ENCODE data around the gene ANKRD13D.

ANKRD13D gene

DNA sequence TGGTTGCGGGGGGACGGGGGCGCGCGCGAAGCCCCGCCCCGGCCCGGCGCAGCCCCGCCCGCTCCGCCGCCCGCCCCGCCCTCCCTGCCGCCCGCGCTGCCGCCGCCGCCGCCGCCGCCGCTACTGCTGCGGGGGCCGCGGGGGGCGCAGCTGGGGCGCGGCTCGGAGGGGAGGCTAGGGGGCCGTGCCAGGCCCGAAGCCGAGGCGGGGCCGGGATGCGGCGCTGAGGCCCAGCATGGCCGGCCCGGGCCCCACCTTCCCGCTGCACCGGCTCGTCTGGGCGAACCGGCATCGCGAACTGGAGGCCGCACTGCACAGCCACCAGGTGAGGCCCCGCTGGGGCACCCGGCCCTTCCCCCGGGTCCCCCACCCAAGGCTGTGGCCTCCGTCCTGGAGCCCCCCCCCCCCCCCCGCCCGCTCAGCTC lies at the start of gene ANKRD13D:
TSS of gene ANKRD13D (plus strand) at position 78 of the 425 bp plus-strand sequence. CDS start at position 236, 158 bp downstream.
- no peak for DNase-seq

GRCh38 chr11:67239783-67240575 lies 49.1 kb upstream of the ANKRD13D start:
- peak; percentile 97 for DNase-seq

DNA sequence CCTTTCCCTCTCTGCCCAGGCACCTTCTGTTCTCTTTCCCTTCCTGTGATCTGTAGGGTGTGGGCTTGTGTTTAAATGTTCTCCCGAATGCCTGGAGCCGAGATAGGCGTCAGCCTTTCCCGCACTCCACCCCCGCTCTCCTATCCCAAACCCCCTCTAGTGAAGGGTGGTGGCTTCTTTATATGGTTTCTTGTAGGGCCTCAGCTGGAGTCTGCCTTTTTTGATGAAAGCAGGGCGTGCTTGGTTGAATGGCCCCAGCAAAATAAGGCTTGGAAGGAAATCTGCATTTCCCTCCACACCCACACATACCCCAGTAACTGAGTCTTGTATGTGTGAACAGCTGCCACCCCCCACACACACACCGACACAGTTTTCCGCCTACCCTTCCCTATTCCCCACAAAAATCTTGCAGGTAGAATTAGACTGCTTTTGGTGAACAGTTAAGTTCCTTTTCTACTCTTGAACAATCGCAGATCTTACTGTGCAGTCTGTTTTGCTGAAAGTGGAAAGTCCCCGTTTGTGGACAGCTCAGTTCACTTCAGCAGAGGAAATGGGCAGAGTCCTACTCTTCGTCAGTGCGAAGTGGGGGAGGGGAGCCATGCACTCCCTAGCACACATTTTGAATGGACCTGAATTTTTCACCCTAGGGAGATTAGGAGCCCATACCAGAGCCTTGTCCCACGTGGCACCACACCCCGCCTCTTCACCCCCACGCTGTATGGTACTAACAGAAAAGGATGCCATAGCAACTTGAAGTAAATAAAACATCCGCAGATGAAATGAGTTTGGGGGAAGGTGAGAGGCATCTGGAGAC lies 48.3 kb upstream of the ANKRD13D start:
- peak; percentile 87 for DNase-seq

DNA sequence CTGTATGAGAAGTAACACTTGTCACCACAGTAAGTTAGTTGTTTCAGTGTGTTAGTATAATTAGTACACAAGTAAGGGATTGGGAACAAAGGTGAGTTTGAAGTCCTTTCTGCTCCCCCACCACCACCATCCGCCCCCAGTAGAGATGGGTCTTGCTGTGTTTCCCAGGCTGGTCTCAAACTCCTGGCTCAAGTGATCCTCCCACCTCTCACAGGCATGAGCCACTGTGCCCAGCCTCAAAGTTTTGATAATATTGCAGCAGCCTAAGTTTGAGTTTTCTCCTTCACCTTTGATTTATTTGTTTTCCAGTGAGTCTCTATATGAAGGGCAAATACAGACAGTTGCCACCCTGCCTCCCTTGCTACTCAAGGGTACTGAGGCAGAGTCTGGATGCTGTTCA lies 46.6 kb upstream of the ANKRD13D start:
- no peak for DNase-seq

GRCh38 chr11:67243051-67243450 lies 46.1 kb upstream of the ANKRD13D start:
- no peak for DNase-seq

DNA sequence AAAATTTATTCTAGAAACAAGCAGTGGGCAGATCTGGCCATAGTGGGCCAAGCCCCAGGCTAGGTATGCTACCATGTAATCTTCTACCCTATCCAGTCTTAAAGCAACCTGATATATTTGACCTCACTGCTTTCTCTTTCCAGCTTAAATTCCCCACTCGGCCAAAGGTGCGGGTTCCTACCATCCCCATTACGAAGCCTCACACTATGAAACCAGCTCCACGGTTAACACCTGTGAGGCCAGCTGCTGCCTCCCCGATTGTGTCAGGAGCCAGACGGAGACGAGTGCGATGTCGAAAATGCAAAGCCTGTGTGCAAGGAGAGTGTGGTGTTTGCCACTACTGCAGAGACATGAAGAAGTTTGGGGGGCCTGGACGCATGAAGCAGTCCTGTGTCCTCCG lies 44.1 kb upstream of the ANKRD13D start:
- no peak for DNase-seq

- no peak for DNase-seq
Measured at GRCh38 chr11:67247946-67248550, 41.1 kb upstream of the ANKRD13D start.

DNA sequence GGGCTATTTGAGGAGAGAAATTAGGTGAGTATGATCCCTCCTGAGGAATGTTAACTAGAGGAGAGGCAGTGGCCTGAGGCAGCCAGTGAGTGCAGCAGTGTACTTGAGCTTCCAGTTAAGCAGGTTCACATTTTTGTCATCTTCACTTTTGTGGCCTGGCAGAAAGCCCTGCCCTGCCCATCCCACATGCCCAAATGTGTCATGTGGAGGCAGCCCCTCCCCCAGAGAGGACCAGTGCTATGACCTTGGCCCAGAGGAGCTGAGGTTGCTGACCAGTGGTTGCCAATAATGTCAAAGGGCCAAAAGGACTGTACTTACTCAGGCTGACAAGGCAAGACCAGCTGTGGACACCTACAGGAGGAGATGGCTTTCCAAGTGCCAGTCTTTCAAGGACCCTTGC lies 40.5 kb upstream of the ANKRD13D start:
- DNase-seq = no peak

GRCh38 chr11:67250059-67251043 lies 38.8 kb upstream of the ANKRD13D start:
- no peak for DNase-seq

- DNase-seq = no peak
Measured at GRCh38 chr11:67251841-67252240, 37.3 kb upstream of the ANKRD13D start.

- no peak for DNase-seq
Measured at GRCh38 chr11:67252831-67253239, 36.3 kb upstream of the ANKRD13D start.

DNA sequence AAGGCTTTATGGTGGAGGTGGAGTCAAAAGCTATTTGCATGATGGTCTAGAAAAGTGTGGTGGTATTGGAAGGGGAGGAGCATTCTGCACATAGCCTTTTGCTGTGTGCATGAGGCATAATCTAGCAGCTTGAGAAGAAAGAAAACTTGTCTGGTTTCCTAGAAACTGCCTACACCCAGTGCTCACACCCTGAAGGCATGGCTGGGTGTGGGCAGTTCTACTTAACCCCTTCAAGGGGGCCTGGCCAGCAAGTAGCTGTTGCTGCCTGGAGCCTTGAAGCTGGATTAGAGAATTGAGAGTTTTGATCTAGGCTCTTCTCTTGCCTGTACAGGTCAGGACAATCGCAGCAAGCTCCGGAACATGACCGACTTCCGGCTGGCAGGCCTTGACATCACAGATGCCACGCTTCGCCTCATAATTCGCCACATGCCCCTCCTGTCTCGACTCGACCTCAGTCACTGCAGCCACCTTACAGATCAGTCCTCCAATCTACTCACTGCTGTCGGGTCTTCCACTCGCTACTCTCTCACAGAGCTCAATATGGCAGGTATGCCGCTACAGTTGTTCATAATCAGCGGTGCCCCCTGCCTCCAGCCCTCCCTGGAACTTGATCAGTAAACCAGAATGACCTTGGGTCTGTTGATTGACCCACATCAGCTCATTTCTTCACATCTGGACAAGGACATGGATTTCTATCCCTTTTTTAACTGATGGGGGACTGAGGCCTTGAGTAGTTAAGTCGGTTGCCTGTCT lies 35.1 kb upstream of the ANKRD13D start:
- no peak for DNase-seq

DNA sequence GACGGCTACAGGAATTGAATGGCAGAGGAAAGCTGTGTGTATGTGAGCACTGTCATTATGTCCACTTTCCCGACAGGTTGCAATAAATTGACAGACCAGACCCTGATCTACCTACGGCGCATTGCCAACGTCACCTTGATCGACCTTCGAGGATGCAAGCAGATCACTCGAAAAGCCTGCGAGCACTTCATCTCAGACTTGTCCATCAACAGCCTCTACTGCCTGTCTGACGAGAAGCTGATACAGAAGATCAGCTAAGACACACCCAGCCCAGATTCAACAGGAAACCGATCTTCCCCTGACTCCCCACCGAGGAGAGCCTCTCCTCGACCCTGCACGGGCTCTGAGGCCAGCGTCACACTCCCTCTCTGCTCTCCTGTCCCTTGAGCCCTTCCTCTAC lies 34.3 kb upstream of the ANKRD13D start:
- DNase-seq = no peak

DNA sequence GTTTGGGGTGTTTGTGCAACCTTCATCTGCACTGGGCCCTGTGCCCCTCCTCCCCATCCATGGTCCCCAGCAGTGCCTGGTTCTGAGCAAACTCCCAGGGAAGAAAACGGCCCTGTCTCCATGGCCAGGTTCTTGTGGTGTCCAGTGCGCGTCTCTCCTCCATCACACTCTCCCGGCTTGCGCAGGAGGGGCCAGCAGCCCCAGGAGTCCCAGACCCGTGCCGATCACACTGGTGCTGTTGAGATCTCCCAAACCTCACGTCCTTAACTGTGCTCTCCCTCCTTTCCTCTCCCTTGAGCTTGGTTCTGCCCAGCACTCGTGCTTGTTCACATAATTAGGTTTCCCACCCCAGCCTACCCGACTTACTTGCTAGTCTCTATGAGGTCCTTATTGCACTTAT lies 33.8 kb upstream of the ANKRD13D start:
- no peak for DNase-seq

- no peak for DNase-seq
Measured at GRCh38 chr11:67255864-67256263, 33.2 kb upstream of the ANKRD13D start.

- DNase-seq = no peak
Measured at GRCh38 chr11:67256477-67257135, 32.5 kb upstream of the ANKRD13D start.

DNA sequence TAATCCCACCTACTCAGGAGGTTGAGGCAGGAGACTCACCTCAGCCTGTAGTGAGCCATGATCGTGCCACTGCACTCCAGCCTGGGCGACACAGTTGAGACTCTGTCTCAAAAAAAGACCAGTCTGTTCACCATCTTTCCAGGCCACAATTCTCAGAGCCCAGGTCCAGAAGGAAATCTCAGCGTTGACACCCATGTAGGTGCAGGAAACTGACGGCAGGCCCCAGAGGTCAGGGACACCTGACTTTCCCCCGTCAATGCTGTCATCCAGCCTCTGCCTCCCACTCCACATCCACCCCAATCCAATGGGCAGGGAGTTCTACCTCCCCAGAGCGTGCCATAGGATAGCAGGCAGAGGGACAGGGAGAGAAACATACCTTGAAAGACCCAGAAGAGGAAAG lies 28.7 kb upstream of the ANKRD13D start:
- no peak for DNase-seq

- peak; percentile 44 for DNase-seq
Measured at GRCh38 chr11:67260885-67261639, 28.0 kb upstream of the ANKRD13D start.

- no peak for DNase-seq
Measured at GRCh38 chr11:67261640-67261945, 27.5 kb upstream of the ANKRD13D start.

DNA sequence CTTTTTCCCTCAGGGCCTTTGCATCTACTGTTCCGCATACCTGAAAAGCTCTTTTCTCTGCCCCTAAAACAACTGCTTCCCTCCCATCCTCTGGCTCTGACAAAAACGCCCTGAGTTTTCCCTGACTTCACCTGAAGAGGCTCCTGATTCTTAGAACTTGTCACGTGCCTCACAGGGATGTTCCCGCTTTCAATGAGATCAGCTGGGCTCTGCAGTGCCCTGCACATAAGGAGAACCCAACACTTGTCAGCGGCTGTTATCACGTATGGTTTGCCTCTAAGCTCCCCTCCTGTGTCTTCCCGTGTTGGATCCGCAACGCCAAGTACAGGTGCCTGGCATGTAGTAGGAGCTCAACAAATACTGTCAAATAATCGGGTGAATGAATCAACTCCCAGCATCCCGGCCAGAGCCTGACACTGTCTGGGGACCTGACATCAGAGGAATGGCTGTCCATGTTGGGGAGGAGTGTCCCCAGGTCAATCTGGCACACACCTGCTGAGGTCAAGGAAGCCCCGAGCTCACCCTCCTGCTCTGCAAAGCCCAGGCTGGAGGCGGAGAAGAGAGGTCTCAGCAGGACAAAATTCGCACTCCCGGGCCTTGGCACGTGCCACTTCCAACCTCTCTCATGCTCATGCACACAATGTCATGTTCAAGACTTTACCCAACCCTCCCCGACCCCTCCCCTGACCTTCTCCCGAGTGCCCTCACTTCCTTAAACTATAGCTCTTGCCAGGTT lies 27.0 kb upstream of the ANKRD13D start:
- DNase-seq = no peak
